ENCODE results near the gene HCRTR1.
A peak's percentile ranks its signal among the peaks of the same experiment; 100 is the strongest.

HCRTR1 gene

DNA sequence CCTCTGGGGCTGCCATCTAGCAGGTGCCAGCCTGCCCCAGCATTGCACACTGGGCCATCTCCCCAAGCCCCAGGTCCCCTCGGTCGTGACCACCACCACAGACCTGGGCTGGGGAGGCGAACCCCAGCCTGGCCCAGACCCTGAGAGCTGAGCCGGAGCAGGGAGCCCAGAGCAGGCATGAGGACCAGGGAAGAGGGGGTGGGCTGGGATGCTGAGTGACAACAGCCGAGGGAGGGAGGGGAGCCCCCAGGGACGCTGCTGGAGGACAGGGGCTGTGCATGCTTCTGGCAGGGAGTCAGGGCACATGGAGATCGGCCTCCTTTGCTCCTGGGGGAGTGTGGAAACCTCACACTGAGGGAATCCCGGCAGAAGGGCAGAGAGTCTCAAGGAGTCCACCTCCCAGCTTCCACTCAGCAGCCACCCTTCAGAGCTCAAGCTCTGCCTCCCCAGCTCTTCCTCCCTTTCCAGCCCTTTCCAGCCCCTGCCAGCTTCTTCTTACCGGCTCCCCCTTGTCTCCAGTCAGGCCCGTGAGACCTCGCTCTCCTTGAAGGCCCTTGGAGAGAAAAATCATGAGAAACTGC, 50.9 kb downstream of the HCRTR1 start:
- no peak for DNase-seq

DNA sequence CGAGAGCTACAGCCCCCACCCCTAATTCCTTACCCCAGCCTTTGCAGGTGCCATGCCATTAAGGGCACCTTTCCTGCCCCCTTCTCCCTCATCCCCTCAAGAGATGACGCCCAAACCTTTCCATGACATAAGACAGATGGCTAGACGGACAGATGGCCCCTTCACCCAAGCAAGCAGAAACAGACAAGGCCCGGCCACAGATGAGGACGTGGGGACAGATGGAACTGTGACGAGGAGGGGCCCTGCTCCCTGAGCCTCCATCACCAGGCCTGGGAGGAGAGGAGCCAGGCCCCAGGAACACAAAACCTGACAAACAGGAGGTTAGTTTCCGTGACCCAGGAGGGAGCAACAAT, 51.9 kb downstream of the HCRTR1 start:
- DNase-seq, result no peak

DNA sequence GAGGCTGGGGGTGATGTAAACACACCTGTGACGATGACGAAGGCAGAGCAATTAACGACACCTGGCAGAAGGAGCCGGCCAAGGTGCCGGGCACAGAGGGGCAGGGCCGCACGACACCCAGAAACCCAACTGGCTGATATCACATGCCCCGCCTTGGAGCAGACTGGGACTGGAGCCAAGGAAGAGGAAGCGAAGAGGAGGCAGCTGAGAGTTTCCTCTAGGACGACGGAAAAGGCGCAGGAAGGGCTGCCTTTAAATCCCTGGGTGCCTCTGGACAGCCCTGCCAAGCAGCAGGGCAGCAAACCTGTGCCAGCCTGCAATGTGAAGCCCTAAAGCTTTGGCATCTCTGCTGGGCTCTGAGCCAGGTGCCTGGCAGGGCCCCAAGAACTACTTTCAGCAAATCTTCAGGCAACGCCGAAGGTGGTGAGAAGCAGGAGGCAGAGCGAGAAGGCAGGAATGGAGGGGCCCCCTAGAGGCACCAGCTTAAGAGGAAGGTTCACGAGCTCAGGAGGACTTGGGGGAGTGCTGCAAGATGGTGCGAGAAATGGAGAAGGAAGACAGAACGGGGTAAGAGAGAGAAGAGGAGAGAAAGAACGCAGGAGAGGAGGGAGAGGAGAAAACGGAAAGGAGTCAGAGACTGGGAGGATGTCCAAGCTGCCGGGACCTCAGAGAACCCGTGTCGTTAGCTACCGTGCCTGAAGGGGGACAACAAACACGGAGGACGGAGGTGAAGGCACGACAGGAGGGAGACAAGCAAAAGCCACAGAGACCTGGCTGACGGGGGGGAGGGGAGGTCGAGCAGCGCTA, 52.5 kb downstream of the HCRTR1 start:
- DNase-seq, result peak; percentile 62

DNA sequence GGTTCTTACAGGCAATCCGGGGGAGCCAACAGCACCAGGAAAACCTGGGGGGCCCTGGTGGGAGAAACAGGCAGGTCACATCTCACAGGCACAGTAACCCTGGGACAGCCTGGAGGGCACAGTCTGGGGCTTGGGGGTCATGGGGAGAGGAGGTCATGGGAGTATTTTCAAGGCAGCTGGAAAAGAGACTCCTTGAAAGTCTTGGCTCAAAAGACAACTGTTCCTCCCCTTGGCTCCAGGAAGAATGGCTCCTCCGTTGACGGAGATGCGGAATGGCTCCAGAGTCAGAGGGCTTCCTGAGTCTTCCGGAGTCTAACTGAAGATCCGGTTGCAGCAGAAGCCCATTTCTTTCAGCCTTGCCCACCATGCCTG, 53.1 kb downstream of the HCRTR1 start:
- no peak for DNase-seq

DNA sequence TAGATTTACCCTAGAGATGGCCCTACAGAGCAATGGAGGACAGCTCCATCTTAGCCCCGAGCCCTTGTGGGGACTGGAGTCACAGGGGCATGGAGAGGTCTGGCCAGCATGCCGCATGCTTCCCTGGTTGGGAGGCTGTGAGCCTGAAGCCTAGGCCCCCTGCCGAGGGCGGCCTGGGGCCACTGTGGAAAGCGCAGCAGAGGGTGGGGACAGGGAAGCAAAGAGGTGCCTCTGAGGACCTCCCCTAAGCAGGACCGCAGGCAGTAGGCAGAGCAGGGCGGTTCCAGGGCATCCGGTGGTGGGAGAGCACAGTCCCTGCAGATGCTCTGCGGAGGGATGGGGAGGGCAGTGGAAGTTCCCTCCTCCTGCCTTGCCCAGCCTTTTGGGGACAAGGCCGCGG, 53.7 kb downstream of the HCRTR1 start:
- DNase-seq, result no peak

DNA sequence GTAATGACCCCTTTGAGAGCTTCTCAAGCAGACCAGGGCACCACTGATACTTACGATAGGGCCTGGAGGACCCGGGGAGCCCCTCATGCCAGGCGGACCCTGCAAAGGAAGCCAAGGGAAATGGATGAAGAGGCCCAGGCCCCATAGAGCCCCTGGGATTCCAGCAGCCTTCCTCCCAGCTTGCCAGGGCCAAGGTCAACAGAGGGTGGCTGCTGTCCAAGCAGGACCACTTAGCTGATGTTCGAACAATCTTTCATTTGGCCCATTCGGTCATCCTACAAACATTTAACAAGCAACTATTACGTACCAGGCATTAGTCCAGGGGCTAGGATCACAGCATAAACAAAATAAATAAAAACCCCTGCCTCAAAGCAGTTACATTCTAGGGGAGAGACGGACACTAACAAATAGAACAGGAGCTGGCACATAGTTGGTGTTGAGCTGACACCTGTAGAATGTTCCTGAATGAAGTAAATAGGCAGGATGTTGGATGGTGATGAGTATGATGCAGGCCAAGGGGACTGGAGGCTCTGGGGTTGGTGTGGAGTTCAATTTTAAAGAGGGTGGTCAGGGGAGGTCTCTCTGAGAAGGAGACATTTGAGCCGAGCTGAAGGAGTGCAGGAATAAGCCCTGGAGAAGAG, 54.2 kb downstream of the HCRTR1 start:
- DNase-seq, result no peak

DNA sequence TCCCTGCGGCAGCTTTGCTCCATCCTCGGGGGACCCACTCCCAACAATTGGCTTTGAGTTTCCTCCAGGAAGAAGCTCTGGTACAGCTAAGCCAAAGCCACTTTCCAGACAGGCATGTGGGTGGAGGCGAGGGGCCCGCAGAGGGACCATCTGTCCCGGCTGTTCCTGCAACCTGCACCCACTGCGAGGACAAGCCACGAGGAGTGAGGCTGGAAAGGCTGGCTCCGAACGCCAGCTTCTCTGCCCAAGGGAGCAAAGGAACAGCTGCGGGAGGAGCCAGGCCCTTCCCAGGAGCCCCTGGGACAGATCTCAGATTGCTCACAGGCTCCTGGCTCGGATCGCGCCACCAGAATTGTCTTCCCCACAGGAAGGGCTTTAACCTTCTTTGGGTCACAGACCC, 55.5 kb downstream of the HCRTR1 start:
- DNase-seq, result no peak

DNA sequence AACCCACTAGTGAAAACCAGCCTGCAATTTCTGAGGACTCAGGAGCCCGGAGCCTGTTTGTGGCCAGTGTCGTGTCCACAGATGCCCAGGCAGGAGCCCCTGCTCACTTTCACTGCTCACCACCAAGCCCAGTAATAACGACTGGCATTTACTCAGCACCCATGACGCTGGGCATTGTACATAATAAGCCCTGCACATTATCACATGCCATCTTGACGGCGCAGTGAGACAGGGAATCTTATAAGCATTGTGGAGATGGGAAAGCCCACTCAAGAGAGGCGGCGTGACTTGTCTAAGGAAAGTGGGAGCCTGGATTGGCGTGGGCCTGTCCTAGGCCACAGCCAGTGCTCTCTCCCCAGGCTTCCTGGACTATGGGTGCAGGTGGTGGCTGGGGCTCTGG, 55.9 kb downstream of the HCRTR1 start:
- no peak for DNase-seq

DNA sequence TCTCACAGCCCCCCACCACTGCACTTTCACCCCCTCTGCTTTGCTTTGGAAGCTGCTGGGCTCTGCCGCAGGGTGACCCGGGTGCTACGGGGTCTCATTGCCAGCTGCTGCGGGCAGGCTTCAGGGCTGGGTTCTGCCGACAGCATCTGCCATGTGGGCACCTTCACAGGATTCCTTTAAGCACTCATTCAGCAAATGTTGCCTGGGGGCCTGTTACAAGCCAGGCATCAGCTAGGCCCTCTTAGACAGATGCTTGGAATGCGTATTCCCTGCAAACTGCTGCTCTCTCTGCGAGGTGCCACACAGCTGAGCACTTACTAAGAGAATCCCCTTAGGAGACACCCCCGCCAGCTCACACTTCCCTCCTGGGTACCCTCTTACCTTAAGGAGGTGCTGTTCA, 57.1 kb downstream of the HCRTR1 start:
- no peak for DNase-seq

DNA sequence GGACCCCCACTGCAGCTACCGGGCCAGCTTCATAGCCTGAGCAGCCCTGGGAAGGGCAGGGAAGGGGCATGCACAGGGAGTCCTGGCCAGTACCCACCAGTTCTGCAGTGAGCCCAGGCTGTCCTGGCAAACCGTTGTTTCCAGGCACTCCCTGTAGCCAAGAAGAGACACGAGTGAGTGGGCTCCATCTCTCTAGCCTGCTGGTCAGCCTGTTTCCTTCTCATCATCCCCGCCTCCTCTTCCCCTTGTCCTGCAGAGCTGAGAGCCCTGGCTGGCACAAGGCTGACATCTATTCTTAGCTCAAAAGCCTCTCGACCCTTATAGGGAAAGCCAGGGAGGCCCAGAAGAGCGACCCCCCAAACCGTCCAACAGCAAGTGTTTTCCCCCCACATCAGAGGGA, 57.7 kb downstream of the HCRTR1 start:
- no peak for DNase-seq

DNA sequence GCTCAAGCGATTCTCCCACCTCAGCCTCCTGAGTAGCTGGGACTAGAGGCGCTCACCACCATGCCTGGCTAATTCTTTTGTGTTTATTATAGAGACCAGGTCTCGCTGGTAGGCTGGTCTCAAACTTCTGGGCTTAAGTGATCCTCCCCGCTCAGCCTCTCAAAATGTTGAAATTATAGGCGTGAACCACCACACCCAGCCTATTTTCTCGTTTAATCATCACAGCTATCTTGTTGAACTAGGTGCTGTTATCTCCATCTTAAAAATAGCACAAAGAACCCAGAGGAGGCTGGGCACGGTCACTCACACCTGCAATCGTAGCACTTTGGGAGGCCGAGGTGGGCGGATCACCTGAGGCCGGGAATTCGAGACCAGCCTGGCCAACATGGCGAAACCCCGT, 58.3 kb downstream of the HCRTR1 start:
- DNase-seq, result no peak

Measured in kidney glomerular epithelial cell (primary cell).